Activated naive CD4-positive, alpha-beta T cell (primary cell): ENCODE results near the gene PRL.

Experiments used
- DNase-seq, 4 experiments: peaks; one replicate each; lab custom pipeline; 2025; lab: John Stamatoyannopoulos, UW

Gene PRL

GRCh38 chr6:22294301-22294700 is 2.5 kb downstream of the PRL start:
- no peak for DNase-seq

GRCh38 chr6:22290045-22290444 is 6.8 kb downstream of the PRL start:
- DNase-seq = no peak

- DNase-seq = no peak
These were observed 8.1 kb downstream of the PRL start for GRCh38 chr6:22288721-22289120.

GRCh38 chr6:22284666-22285065 is 12.2 kb downstream of the PRL start:
- DNase-seq = no peak

DNA sequence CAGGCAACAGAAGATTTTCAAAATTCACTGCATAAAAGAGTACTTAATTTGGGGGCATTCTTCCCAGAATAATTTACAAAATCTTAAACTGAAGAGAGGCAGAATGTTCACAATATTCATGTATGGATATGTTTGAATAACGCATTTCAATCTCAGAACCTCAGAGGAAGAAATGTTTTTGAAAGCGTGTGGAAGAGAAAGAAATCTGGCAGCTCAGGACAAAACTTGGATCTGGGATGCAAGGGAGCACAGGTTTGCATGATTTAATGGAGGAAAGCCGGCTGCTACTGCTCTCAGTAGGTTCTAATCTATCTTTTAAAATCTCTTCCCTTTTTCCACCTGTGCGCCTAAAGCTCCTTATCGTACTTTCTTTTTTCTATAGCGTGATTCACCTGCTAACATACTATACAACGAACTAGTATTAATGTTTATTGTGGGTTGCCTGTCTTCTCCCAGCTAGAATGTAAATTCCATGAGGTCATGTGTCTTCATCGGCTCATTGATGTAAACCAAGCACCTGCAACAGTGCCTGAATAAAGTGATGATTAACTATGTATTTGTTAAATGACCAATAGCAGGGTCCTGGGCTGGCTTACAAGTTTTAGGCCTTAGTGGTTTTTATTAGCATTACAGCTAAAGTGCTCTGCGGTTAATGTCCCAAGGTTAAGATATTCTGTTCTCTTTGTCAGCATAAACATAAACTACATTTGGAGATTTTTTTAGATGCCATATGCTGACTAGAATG is 15.3 kb downstream of the PRL start:
- no peak for DNase-seq

- no peak for DNase-seq
These were observed 17.4 kb downstream of the PRL start for GRCh38 chr6:22279427-22279826.

- no peak for DNase-seq
These were observed 25.8 kb downstream of the PRL start for GRCh38 chr6:22271081-22271480.

DNA sequence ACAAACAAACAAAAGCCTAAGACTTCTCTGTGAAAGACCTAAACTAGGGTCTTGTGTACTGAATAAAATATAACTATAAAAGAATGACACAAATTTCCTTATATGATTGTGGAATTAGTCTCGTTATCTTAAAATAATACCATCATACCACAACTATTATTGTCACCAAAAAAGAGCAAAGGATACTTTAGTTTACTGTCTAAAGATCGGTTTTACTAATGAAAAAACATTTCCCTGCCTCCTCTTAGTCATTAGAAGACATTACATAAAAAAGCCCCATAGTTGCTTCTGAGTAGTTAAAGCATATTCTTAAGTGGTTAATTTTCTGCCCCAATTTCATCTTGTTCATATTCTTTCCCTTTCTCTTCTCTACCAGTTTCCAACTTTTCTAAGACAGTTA is 33.1 kb downstream of the PRL start:
- no peak for DNase-seq

GRCh38 chr6:22254886-22255285 is 42.0 kb downstream of the PRL start:
- DNase-seq = no peak

DNA sequence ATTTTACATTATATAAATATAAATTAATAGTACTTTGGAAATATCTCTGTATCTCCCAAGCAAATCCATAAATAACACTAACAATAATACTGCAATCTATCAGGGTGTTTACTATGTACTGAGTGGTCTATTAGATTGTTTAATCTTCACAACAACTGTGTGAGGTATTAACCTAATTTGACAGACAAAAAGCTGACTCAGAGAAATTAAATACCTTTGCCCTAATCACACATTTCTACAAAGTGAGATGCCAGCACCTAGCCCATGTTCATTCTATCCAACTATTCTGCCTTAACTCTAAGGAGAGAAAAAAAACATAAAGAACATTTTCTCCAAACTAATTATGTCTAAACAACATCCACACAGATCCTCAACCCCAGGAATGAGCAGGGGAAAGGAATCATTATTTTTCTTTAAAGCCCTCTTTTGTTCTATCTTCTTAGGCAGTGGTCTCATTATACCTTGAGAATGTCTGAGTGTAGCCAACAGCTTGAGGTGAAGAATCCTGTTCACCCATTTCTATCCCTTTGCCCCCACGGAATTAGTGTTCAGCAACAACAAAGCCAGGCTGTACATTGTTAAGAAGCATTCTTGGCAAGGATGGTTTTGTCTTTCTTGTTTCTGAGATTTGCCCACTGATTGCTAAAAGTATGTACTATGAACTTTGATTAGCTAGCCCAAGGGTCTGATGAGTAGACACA is 42.7 kb downstream of the PRL start:
- DNase-seq = no peak

DNA sequence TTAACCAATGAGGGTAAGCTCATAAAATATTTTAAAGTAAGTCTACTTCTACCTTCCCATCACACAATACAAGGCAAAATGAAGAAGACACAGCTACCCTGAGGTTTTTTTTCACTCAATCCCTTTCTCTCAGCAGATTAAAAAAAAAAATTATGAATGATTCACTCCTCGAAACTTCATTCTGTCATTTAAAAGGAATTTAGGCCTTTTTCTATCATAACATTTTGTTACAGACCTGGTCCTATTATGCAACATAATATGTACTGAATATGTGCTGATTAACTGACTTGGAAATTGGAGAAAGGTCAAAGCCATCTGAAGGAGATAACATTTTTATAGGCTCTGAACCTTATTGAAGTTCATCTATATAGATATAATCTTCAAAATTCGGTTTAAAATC is 45.5 kb downstream of the PRL start:
- DNase-seq = no peak

DNA sequence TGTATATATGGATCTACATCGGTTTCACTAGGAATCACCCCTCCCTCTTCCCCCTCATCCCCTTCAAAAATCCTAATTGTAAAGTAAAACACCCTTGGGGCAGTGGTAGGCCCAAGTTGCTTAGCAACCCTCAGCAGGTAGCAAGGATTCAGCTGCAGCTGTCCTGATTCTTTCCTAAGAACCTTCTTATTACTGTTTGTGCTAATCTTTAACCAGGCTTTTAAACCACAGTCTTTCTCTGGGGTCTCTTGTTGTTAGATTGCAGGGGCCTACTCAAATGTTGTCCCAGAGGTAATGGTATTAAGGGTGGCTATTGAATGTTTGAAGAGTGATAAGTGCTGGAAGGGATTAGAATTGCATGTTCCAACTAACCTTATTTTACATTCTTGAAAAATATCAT is 46.4 kb downstream of the PRL start:
- DNase-seq = no peak

DNA sequence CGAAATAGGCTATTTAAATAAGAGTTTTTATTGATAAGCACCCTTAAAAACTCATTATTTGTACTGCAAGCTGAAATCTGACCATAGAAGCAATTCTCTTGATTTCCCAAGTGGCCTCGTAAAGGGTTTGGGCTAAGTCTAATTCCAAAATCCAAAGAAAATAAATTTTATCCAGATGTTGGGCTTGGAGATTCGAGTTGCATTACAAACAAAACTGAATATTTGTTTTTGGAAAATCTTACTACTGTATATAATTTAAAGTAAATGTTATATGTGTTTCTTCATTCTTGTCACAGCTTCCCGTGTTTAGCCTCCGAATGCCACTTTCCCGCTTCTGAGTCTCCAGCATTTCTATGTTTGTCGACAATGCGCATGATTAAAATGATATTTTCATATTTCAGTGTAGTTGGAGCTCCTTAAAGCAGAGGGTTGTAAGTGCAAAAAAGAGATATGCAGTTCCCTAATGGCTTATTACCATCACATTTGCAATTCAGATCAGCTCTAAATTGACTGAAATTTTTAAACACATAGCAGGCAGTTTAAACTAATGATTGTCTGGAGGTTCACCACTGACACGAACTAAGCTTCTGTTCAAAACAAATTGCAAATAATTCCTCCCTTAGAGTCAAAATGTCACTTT is 47.0 kb downstream of the PRL start:
- DNase-seq = no peak

DNA sequence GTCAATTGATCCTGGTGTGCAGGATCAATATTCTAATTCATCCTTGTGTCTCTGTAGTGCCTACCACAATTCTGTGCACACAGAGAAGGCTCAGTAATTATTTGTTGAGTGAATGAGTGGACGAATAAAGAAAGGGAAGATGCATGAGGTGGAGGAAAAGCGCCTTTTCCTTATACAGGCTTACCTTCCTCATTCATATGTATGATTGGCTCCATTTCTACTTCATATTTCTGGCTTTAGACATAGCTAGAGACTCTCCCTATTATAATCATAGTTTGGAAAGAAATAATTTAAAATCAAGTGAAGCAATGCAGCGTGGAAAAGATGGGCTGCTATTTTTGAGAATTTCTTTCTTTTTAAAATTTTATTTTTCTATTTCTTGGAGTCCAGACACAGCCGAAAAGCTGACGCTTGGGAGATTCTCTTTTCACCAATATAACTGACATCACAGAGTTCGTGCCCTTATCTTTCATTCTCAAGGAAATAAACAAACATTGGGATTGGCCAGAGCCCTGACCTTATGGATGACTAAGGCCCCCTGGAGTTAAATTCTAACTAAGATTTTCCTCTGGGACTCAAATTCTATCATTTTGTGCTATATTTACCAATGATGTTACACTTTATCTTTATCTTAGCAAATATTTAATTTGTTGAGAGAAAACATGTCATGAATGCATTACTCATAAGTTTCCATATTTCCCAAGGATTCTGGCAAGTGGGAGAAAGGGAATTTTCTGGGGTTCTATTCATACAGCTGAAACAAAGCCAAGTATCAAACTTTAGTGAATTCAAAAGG is 48.1 kb downstream of the PRL start:
- no peak for DNase-seq

GRCh38 chr6:22247916-22248482 is 48.8 kb downstream of the PRL start:
- no peak for DNase-seq

- DNase-seq = no peak
These were observed 56.8 kb downstream of the PRL start for GRCh38 chr6:22240025-22240424.

DNA sequence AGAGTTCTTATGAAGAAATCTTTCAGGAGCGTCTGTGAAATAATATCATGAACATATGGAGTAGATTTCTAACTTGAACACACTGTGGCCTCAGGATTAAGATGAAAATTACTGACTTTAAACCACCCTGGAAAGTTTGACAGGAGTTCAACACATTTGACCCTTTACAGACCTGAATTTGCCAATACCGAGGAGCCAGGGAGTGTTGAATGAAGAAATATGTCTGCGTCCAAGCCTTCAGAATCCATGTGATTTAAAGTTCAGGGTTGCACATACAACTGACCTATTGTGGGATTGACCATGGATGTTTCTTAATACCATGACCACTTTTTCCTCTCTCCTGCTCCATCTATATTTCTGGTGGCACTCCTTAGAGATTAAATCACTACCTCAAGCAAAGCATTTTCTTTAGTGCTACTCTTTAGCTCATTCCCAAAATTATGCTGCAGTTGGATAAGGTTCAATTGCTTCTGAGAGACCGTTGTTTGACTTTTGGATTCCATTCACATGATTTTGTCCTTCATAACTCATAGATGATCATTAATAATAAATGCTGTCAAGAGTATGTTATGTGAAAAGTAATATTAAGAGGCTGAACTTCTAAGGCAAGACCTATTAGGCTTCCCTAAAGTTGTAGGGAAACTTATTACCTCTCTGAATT is 57.4 kb downstream of the PRL start:
- no peak for DNase-seq

DNA sequence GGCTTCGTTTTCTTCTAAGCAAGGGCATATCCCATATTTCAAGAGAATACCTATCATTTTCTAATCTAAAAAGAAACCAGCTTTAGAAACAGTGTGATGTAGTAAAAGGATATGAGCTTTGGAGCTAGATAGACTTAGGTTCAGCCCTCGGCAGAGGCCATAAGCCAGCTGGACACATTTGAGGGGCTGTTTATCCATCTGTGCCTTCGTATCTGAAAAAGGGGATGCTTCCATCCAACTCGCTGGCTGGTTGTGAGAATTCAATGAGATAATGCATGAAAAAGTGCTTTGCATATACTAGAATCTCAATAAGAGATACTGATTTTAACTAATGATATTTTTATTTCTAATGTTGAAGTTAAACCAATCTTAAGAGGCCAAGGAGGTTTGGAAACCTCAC is 58.0 kb downstream of the PRL start:
- no peak for DNase-seq

GRCh38 chr6:22237526-22237925 is 59.3 kb downstream of the PRL start:
- DNase-seq = no peak
